ENCODE results near the gene CSH2.

- no peak for TF ChIP-seq CREB1 (IDR thresholded peaks at IDR 0.05; ENCODE audit: low read depth)
- TF ChIP-seq, protein P1, sequence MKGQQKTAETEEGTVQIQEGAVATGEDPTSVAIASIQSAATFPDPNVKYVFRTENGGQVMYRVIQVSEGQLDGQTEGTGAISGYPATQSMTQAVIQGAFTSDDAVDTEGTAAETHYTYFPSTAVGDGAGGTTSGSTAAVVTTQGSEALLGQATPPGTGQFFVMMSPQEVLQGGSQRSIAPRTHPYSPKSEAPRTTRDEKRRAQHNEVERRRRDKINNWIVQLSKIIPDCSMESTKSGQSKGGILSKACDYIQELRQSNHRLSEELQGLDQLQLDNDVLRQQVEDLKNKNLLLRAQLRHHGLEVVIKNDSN (IDR thresholded peaks at IDR 0.05) = no peak
- no peak for TF ChIP-seq YY1 (IDR thresholded peaks at IDR 0.05; ENCODE audit: low read depth)
- no peak for TF ChIP-seq REST (IDR thresholded peaks at IDR 0.05; ENCODE audit: low read depth)
- TF ChIP-seq TAF1 (IDR thresholded peaks at IDR 0.05; ENCODE audit: low read depth) = no peak
Observed at GRCh38 chr17:63914471-63914870, 41.0 kb upstream of the CSH2 start.
